DMS79 (cell line): ENCODE results near the gene CADPS2.

Experiments
- DNase-seq: peaks from one replicate; lab custom pipeline; 2025; lab: John Stamatoyannopoulos, UW

CADPS2 gene

GRCh38 chr7:122600630-122601029 lies 285.6 kb downstream of the CADPS2 start:
- DNase-seq: no peak

DNA sequence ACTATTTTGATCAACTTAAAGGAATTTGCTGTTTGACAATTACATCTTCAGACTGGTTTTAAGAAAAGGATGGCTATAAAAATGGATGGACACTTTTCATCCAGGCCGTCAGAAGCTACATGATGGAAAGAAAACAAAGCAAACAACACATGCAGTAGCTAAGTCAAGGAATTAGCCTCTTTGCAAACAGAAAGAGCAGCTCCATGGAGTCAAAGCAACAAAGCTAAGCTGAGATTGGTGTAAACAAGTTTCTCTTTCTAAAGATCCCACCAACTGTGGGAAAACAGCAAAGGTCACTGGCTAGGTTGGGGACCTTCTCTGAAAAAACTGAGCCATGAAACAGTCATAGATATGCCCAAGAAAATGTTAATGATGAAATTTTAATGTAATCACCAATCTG lies 286.2 kb downstream of the CADPS2 start:
- DNase-seq: no peak

DNA sequence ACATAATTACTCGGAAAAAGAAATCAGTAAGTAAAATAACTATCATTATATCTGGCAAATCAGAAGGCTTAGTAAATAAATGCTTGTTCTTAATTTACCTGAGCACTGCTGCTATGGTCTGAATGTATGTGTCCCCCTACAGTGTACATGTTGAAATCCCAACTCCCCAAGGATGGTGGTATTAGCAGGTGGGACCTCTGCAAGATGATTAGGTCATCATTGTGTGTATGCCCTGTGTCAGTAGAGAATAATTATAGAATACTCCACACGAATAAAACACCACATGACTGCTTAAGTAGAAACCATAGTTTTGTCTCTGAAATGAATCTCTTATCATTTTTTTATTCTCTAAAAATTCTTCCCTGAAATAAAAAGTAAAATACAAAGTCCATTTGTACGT lies 289.0 kb downstream of the CADPS2 start:
- DNase-seq: no peak

- DNase-seq: no peak
Observed at GRCh38 chr7:122595885-122596284, 290.4 kb downstream of the CADPS2 start.

DNA sequence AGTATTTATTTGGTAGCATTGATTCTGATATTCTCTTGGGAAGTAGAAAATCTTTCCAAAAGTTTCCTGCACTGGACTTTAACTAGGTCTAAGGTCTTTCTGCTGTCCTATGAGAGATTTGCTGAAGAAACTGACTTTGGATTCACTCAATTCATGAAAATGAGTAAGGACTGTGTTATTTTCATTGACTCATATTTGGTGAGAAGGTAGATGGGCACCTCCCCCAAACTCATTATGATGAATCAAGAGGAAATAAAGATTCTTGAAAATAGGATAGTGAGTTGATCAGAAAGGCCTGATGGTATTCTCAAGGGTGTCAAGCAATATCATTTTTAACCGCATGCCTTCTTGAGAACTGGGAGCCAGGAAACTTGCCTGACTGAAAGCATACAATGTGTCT lies 297.6 kb downstream of the CADPS2 start:
- no peak for DNase-seq

DNA sequence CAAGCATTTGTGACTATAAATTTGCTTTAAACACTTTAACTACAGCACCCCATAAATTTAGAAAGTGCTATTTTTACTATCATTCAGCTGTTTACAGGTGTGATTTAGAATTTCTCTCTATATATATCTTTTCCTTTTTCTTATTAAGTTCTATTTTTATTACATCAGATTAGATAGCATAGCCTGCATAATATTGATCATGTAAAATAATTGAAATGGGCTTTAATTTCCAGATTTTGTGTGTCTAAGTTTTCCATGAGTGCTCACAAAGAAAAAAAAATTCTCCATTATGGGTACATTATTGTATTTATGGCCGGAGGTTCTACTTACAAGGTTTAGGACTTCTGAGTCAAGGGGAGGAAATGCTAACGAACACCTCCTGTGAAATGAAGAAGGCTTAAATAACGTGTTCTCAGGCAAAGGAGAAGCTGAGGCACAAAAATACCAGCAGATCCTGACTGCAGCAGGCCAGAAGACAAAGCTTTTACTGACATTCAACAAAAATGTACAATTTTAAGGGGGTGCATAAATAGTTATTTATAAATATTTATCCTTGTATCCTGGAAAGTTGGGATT lies 301.5 kb downstream of the CADPS2 start:
- DNase-seq: no peak

- no peak for DNase-seq
Observed at GRCh38 chr7:122578350-122578749, 307.9 kb downstream of the CADPS2 start.

DNA sequence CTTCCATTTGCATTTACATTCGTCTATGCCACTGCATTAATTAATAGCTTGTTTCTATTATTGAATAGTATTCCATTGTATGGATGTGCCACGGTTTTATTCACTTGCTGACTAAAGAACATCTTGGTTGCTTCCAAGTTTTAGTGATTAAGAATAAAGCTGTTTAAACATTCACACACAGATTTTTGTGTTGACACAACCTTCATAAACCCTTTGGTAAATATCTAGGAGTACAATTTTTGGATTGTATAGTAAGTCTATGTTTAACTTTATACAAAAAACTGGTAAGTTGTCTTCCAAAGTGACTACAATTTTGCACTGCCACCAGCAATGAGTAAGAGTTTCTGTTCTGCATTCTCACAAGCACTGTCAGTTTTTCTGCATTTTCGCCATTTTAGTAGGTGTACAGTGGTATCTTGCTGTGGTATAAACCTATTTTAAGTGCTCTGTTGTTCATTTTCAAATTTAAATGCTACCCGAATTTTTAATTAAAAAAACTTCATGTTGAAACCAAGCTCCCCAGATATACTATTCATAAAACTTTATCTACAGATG lies 308.7 kb downstream of the CADPS2 start:
- no peak for DNase-seq

GRCh38 chr7:122572706-122573105 lies 313.6 kb downstream of the CADPS2 start:
- DNase-seq: no peak

DNA sequence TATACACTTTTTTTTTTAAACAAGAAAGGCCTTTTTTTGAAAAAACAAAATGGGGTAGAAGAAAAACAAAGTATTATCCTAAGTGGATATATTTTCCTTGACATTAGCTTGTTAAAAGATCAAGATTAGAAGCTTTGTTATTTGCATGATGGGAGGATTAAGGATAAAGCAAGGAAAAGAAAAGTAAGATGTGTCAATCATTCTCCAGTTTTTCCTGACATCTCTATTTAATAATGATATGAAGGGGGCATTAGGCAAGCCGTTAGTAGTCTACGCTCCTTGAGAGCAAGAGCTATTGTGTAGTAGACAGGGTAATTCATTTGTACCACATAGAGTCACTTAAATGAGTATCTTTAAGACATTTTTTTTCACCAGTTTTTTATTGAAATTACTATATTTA lies 324.9 kb downstream of the CADPS2 start:
- no peak for DNase-seq

- no peak for DNase-seq
Observed at GRCh38 chr7:122556873-122557542, 329.3 kb downstream of the CADPS2 start.

DNA sequence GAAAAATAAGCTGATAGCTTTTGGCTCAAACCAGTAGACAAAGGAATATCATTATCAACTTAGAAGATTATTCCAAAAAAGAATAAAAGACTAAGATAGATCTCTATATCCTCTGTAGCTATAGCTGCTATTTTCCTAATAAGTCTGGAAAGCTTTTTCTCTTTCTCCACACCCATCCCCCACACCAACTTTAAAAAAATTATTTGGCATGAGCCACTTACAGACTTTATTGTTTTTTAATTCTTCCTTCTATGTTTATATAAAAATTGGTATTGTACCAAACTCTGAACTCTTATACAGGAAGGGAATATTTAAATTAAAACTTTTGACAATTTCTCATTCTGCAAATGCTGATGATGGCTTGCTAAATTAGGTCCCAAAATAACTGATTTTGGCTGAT lies 330.0 kb downstream of the CADPS2 start:
- DNase-seq: no peak

DNA sequence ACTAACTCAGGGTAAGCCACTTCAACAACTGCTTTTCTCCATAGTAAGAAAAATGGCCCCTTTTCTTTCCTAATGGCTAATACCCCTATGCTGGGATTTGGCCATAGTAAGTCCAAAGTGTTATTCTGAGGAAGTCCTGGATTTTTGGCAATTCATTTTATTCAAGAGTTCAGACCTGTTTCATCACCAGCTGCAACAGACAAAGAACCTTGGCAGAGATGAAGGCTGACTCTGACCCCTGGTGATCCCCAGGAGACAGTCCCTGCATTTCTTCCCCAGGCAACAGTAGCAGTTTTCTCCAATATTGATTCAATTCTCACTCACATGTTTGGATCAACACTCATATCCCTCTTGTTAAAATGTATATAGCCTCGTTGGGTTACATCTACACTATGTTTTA lies 332.5 kb downstream of the CADPS2 start:
- no peak for DNase-seq

DNA sequence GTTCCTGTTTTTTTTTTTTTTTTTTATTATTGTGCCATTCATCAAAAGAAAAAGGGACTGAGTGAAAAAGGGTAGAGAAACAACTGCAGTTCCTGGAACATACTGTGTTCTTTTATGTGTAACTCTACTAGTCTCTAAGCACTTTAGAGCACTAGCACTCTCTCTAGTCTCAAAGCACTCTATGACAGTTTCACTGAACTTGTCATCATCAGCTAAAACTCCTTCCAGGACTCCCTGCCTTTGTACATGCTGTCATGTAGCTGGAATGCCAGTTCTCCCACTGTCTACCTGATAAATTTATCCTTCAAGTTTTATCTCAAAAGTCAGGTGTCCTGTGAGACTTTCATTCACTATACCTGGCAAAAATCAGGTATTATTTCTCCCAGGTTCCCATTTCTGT lies 333.5 kb downstream of the CADPS2 start:
- no peak for DNase-seq

DNA sequence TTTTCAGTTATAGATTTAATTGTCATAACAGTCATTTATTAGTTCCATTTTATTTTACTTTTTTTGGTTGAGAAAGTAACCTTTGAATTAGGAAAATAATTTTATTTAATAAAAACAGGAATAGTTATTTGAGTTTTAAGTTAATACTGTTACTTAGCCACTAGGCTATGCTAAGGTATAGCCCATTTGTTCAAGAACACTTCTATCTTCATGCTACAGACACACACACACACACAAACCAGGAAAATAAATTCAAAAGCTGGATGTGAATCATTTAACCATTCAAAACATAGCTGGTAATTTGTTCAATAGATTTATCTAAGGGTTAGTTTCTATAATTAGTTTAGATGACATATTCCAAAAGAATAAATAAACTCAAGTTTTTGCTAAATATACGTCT lies 335.7 kb downstream of the CADPS2 start:
- no peak for DNase-seq

GRCh38 chr7:122549578-122549977 lies 336.7 kb downstream of the CADPS2 start:
- DNase-seq: no peak

- no peak for DNase-seq
Observed at GRCh38 chr7:122546496-122546895, 339.8 kb downstream of the CADPS2 start.

- DNase-seq: no peak
Observed at GRCh38 chr7:122544463-122544862, 341.8 kb downstream of the CADPS2 start.

DNA sequence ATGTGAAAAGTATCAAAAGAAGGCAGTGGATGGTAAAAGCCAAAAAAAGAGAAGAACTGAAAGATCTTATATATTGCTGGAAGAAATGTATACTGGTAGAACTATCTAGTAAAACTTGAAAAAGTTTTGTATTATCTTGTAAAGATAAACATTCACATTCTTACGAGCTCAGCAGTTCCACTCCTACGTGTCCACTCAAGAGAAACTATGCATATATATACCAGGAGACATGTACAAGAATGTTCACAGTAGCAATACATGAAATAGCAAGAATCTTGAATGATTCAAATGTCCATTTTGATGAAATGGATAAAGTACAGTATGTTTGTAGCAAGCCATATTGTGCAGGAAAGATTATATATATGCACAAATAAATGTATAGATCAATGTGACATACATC lies 342.4 kb downstream of the CADPS2 start:
- DNase-seq: no peak

DNA sequence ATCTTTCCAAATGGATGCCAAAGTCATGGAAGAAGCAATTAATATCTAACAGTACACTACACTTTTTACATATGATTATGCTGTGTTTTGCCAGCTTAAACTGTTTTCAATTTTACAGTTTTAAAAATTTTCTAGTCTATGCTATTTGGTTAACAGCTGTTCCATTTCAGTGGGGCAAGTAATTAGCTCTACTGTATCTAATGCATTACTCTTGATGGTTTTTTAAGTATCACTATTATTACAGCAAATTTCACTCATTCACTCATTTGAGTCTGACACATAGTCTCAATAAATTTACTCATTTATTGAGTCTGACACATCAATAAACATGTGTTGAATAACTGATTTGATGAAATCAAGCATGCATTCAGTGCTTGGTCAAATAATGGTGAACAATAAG lies 343.1 kb downstream of the CADPS2 start:
- DNase-seq: no peak

DNA sequence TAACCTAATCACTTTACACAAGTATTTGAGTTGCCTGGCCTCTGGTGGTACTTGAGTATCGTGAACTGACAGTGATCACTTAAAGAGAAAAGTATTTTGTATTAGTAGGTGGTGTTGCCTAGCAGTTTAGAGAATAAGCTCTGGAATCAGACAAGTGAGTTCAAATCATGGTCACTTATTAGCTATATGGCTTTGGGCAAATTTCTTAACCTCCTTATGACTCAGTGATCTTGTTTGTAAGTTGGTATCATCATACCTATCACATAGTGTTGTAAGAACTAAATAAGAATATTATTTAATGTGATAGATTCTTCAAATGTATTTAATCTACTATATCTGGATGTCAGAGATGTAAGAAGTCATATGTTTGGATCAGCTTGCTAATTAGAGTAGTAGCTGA lies 351.2 kb downstream of the CADPS2 start:
- DNase-seq: no peak

DNA sequence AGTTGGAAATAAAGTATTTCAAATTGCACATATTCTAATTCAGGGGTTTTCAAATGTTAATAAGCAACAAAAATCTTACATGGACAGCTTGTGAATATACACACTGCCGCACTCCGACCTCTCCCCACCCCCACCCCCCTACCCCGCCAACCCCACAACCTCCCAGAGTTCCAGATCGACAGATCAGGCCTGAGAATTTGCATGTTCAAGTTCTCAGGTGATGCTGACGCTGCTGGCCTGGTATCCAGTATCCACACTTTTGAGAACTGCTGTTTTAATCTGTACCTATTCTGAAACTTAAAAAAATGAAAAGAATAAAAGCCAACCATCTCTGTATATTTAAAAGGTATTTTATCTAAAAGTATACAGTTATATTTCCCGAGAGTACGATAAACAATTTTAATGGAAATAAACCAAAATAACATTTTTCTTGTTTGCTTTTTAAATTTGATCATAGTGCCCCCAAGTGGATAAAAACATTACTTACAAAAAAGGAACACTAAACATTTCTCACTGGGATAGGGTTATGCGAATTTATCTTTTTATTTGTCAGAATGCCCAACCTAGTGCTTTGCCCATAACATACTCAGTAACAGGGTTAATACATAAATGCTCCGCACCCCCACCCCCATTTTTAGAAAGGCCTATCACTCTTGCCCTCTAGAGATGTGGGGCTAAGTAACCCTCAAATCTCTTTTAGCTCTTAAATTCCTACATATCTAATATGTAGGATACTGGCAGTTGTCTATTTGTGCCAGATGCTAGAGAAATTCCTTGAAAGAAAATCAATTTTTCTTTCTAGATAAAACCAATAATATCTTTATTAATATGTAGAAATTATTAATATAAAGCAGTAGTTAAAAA lies 353.6 kb downstream of the CADPS2 start:
- no peak for DNase-seq

GRCh38 chr7:122528879-122529481 lies 357.3 kb downstream of the CADPS2 start:
- no peak for DNase-seq
